IPS-11a (cell line): ENCODE results near the gene ZBP1.

Experiments
- H3K4me3 ChIP-seq: one replicate; pipeline ENCODE4 v1.5.1; 2013; ENCODE audit warnings: low read depth, low read length, control low read depth

Gene ZBP1

DNA sequence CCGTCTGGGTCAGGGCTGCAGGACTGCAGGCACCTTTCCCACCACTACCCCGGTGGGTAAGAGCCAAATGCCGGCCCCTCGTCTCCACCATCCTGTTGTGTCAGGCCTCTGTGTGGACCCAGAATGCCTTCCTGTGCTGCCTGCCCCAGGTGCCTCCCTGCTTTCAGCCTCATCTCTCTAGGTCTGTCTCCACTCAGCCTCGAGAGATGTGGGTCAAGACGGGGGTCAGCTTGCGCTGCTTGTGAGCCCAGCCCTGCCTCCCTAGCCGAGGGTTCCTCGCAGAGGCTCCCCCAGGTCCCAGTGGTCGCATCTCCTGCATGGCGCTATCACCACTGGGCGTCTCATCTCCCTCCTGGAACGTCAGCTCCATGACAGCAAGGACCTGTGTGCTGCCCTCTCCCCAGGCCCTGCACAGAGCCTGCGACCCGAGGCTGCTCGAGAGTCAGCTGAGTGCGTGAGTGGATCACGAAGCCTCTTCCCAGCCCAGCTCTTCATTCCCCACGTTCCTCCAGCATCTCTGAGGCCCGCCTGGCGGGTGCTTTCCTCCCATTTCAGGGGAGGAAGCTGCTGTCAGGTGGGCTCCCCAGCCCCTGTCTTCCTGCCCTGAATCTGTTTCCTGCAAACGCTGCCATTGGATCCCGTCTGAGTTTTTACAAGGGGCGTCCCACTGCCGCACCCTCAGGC is 38.7 kb upstream of the ZBP1 start:
- no peak overlapping the region for H3K4me3 ChIP-seq

DNA sequence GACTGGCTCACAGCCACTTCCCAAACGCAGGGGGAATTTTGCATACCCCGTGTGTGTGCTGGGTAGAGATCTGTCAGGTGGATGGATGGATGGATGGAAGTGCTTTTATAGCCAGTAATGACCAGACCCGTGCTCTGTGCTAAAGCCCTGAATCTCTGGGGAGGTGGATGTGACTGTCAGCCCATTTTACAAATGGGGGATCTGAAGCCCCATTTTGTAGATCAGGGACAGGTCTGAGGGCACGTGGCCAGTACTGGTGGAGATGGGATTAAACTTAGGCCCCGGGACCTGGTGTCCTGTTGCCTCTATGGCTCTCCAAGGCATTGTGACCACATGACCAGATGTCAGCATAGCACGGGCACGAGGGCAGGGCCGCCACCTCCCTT is 38.2 kb upstream of the ZBP1 start:
- H3K4me3 ChIP-seq = no peak overlapping the region

DNA sequence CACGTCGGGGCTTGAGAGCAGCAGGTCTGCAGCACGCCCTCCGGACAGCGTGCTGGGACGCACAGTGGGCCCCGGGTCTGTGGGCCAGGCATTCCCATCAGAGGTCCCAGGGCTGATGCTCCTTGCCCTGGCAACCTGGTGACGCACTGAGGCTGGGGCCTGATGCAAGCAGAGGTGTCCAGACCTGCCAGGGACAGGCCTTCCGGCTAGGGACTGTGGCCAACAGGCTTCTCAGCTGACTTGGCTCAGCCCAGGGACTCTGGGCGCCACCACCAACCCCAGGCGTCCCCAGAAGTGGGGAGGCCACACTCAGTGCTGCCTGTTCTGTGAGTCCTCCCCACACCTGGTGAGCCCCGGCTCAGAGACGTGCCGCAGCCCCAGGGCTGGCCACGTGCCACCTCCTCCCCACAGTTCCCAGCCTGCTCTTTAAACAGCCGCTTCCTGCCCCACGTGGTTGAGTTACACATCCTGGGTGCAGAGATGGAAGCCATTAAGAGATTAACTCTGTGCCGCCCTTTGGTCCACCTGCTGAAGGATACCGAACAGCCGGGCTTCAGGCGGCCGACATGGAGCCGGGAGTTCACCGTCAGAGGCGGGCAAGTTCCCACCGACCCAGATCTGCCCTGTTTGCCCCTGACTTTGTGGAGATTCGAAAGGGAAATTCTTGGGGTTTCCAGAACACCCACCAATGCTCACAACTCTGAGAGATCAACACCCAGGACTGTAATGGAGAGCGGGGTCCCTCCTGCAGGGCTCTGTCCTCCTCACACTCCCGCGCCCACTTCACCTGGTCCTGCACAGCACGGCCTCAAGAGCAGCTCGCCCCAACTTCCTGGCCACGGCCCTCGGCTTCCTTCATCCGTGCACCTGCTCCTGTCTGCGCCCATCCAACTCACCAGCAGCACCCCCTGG is 37.6 kb upstream of the ZBP1 start:
- H3K4me3 ChIP-seq = no peak overlapping the region

DNA sequence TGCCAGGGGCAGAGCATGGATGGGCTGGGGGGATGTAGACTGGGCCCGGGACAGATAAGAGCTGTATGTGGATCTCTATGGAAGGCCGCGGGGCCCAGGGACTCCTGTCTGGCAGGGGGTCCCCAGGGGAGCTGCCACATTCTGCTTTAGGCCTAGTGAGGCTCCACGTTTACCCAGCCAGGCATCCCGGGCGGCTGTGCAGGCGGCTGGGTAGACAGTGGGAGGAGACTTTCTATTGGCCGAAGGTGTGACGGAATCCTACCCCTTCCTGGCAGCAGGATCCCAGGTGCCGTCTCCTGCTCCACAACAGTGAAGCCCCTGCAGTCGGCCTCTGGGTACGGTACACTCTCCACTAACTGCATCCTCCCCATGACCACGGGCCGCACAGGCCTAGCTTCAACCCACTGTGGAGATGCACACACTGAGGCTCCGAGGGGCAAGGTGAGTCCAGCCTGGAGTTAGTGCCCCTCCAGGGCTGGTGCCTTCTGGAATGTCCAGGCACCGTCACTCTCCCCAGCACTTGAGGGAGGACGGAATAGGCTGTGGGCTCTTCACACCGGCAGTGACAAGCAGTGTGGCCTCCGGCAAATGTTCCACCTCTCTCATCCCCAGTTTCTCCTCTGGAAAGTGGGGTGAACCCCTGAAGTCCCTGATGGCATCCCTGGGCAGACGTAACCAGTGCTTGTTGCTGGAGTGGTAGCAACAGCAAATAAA is 36.8 kb upstream of the ZBP1 start:
- H3K4me3 ChIP-seq = no peak overlapping the region

DNA sequence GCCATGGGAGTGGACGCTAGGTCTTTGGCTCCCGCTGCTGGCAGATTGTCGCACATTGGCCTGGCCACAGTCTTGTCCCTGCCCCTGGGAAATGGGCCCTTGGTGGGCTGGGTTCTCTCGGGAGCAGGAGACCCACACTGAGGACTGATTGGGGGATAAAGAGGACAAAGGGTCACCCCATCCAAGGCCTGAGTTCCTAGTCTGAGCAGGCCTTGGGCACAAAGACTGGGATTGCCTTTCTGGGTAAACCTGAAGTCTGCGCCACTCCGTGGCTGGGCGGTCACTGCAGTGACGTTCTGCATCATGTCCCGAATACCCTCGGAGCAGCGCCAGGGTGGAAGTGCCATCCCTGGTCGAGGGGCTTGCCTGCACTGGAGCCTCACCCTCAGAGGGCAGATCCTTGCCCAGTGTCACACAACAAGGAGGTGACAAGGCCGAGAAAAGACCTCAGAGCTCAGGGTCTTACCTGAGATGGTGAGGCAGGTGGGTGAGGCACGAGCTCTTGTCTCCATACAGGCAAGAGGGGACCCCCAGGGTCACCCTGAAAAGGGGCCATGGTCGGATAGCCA is 36.1 kb upstream of the ZBP1 start:
- no peak overlapping the region for H3K4me3 ChIP-seq

DNA sequence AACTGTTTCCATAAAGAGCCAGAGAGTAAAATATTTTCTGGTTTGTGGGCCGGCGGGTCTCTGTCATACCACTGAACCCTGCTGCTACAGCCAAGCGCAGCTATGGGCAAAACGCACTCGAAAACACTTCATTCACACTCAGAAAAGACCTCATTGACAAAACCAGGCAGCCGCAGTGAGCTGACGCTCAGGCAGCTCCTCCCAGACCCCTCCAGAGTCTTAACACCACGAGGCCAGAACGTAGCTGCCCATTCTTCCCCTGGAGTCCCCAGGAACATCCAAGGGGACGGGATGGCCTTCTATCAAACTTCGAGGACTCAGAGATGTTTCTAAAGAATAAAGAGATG is 35.6 kb upstream of the ZBP1 start:
- no peak overlapping the region for H3K4me3 ChIP-seq

DNA sequence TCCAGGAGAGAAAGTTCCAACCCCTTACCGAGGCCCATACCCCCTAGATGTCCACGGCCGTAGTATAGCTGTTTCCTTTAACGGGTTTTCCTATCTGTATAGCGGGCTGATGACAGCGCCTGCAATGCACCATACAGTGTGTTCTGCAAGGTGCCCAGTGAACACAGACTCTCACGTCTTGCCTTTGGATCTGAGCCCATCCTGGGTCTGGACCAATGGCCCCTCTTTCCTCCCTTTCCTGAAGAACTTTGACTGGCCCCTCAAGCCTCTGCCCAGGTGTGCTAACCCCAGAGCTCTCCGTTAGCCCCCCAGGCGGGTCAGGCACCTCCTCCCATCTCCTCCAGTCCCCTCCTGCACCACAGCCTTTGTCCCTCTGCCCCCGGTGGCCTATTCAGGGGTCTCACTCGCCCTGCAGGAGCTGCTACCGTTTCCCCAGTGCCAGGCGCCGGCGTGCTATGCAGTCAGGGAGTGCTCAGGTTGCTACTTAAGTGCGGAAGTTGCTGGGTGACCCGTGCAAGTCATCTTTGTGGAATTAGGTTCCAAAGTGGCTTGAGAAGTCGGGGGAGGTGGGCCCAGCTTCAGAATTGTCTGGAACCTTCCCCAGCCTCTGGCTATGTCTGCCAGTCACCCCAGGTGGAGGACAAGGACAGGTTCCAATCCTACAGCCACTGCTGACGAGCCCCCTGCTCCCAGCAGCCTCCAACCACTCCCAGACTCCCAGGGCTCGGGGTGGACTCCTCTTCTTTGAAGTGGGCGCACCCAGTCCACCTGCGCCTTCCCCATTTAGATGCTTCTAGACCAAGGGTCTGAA is 35.0 kb upstream of the ZBP1 start:
- no peak overlapping the region for H3K4me3 ChIP-seq

DNA sequence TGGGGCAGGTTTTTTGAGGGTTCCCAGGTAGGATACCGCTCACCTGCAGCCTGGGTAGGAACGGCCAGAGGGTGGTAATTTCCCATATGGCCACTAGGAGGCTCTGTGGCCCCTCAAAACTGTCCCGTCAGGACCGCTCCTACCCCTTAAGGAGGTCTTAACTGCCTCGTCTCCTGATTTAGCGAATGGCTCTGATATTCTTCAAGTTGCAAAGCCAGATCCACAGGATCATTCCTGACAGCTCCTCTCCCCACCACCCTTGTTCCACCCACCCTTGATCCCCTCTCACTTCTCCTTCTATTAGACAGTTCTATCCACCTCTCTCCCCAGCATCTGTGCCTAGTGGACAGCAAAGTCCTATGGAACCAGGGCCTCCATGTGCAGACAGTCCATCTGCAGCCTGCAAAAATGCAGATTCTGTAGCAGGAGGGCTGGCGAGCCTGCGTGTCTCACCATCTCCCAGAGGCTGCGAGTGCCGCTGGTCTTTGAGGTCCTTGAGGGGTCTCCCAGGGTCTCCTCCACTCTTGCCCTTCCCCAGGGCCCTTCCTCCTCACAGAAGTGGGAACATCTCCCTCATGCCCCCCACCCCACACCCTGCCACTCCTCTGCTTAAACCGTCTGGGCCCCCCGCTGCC is 34.3 kb upstream of the ZBP1 start:
- no peak overlapping the region for H3K4me3 ChIP-seq

DNA sequence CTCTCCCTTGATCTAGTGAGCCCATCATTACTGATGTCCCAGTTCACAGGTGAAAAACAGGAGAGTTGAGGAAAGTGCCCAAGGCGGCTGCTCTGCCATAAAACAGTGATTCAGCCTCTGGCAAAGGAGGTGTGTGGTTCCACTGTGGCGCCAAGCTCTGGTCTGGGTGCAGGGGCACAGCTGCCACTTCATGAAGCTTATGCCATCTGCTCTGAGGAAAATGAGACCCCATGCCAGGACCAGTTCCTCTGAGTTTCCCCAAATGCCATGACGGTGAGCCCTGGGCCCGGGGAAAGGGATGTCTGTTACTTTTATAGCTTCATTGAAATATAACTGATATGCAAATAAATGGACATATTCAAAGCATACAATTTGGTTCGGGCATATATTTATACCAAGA is 33.7 kb upstream of the ZBP1 start:
- no peak overlapping the region for H3K4me3 ChIP-seq

DNA sequence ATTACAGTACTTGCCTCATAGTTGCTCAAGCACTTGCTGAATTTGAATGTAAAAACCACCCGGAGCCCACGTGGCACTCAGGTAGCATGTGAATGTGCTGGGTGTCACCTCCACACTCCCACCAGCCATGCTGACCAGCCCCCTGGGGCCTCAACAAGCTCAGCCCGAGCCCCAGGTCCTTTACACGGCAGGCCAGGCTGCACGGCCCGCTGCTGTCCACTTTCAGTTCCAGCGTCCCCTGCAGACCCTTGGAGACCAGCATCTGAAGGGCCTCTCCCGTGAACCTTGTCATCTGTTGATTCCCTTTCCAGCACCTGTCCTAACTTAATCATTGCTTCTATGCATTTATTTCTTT is 33.3 kb upstream of the ZBP1 start:
- H3K4me3 ChIP-seq = no peak overlapping the region

DNA sequence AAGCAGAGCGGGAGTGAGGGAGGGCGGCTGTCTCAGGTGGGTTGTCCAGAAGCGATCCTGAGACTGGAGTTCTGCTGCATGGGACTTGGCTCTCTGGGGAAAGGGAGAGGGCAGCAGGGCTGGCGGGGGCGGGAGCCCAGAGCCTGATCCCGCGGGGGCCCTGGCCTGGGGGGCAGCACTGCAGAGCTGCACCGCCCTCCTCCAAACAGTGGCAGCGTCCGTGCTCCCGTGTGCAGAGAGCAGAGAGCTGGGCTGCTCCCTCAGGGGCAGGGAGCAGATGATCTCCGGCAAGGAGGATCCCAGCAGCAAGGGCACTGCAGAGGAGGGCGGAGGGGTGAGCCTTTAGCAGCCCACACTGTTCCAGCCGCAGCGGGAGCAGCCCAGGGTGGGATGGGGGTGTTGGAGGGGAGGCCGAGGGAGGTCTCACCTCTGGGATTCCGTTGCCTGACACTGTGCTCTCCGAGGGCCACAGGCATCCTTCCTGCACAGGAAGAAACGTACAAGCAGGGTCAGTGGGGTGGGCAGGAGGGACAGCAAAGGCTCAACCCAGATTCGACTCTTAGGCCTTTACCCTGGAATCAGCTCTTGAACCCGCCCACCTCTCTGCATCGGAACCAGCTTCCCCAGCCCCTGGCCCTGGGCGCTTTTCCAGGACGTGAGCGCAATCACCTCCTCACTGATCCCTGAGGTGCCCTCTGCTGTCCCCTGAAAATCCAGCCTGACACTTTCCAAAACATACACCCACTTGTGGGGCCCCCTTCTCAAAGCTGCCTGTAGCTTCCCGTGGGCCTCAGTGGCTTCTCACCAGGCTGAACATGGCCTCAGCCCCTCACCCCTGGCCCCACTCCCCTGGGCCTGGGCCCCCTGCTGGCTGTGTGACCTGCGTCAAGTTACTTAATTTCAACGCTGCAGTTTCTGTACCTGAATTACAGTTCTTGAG is 32.6 kb upstream of the ZBP1 start:
- no peak overlapping the region for H3K4me3 ChIP-seq

DNA sequence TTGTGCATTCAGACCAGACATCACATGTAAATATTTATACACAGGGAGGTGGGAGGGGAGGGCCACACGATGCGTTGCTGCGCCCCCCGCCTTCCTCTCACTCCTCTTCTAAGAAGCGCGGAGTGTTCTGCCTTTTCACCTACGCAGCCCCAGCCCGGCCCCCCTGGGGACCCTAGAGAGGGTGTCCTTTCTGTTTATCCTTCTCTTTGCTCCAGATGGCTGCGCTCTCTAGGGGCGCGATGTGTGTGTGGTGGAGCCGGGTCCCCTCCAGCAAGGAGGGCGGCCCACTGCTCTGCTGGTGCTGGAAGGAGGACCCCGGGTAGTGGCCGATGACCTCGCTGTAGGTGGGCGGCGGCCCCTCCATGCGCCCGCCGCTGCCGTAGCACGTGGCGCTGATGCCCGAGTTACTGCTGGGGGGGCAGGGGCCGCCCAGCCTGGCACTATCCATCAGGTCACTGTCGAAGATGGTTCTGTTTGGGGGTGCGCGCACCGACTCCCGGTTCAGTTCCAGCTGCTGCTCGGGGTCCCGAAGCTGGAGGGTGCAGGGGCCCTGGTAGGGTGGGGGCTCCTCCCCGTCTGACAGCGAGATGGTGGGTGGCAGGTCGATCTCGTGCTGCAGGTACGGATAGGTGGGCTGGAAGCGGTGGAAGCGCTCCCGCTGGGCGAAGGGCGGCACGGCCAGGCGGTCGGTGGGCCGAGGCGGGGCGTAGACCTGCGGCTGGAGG is 31.8 kb upstream of the ZBP1 start:
- H3K4me3 ChIP-seq = no peak overlapping the region

DNA sequence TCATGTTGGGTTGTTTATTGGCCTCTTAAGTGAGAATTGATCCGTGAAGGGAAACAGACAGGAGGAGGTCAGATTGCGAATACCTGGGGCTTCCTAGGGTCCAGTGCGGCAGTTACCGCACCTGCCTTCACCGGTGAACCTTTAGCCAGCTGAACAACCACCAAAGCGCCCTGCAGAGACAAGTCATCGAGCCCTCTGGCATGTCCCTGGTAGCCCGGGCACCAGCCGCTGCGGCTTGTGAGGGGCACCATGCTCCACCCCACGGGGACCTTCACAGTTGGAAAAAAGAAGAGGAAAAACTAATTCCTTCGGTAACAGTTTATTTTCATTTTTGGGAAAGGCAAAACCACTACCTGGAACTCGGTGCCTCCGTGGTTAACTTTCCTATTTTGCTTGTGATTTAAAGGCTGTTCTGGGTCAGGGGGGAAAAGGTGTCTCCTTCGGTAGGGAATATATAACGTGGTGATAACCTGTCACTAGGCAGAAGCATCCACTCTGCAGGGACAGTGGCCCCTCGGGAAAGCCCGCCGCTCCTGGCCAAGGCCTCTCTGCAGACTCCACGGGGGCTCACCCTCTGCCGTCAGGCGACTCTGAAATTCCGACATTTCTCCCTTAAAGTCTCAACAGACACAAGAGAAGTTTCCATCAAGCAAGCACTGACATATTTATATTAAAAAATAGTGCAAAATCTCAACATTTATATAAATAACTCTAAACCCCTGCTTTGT is 30.7 kb upstream of the ZBP1 start:
- H3K4me3 ChIP-seq = no peak overlapping the region

DNA sequence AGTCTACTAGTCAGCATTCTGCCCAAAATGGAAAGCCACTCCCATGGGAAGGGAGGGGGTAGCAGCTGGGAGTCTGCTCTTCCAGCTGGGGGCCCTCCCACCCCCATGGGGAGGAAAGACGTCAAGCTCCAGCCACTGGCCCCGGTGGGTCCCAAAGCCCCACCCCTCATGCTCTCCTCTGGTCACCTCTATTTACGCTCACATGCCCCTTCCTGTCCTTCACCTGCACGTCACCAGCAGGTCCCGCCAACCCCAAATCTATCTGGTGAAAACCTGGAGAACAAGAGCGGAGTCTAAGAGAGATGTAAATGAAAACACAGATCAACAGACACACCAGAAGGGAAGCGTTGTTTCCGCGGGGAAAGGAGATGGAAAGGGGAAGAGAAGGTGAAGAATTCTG is 30.0 kb upstream of the ZBP1 start:
- no peak overlapping the region for H3K4me3 ChIP-seq

DNA sequence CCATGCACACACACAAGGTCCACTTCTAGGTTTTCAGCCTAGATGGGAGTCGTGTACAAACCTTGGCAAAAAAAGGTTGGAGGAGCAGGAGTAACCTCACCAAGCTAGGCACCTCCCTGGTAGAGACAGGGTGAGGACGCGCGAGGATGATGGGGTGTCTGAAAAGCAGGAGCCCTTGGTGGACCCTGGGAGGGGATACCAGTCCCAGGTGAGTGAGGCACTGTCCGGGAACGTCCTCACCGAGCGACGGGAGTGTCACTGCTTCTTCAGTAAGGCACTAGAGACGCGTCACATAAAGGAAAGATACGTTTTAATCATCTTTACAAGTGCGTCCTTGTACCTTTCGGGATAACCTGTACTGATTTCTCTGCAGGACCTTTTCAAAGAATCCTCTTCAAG is 29.4 kb upstream of the ZBP1 start:
- no peak overlapping the region for H3K4me3 ChIP-seq

DNA sequence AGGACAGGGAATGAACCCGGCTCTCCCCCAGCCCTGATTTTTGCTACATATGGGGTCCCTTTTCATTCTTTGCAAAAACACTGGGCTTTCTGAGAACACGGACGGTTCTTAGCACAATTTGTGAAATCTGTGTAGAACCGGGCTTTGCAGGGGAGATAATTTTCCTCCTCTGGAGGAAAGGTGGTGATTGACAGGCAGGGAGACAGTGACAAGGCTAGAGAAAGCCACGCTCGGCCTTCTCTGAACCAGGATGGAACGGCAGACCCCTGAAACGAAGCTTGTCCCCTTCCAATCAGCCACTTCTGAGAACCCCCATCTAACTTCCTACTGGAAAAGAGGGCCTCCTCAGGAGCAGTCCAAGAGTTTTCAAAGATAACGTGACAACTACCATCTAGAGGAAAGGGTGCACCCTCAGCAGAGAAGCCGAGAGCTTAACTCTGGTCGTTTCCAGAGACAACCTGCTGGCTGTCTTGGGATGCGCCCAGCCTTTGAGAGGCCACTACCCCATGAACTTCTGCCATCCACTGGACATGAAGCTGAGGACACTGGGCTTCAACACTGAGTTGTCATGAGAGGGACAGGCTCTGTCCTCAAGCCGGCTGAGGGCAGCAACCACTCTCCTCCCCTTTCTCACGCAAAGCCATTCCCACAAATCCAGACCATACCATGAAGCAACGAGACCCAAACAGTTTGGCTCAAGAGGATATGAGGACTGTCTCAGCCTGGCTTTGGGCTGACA is 28.8 kb upstream of the ZBP1 start:
- no peak overlapping the region for H3K4me3 ChIP-seq
